CD4-positive, alpha-beta T cell treated with Interleukin-10 for 1 hour (primary cell): ENCODE measurements around the gene NKIRAS1.
"Not testable (repeated sequence)": the region's sequence is repeated elsewhere in the genome, so short reads cannot be mapped to it uniquely, and the experiment has no call there.

Experiments used
- DNase-seq: peaks from one replicate; pipeline ENCODE4 v3.0.0-alpha.2; 2020

The NKIRAS1 gene

GRCh38 chr3:23867400-23867799, 49.4 kb downstream of the NKIRAS1 start:
- no peak for DNase-seq

GRCh38 chr3:23865595-23866396, 51.0 kb downstream of the NKIRAS1 start:
- no peak for DNase-seq

DNA sequence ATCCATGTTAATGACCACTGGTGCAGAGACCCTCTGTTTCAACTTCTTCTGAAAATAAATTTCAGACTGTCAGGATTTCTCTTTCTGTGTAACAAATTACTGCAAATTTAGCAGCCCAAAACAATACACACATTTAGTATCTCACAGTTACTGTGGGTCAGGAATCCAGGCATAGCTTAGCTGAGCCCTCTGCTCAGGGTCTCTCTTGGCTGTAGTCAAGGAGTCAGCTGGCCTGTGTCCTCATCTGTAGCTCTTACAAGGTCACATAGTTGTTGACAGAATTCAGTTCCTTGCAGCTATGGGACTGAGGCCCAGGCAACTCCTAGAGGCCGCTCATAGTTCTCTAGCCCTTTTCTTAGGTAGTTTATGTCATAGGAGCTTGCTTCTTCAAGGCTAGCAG, 51.9 kb downstream of the NKIRAS1 start:
- DNase-seq: no peak

DNA sequence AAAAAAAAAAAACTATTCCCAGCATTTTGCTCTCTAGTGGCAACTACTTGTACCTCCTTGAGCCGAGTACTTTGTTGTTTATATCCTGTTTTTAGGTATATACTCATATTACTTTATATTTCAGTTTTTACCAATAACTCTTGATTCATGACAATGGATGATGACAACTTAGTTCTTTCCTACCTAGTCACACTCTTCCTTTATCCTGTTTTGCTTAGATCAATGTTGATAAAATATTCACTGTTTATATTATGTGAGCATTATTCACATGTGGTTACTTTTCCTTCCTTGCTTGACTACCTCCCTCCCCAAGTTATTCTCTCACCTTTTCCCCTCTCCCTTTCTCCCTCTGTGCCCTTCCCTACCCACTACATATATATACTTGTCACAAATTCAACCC, 53.7 kb downstream of the NKIRAS1 start:
- DNase-seq: no peak

DNA sequence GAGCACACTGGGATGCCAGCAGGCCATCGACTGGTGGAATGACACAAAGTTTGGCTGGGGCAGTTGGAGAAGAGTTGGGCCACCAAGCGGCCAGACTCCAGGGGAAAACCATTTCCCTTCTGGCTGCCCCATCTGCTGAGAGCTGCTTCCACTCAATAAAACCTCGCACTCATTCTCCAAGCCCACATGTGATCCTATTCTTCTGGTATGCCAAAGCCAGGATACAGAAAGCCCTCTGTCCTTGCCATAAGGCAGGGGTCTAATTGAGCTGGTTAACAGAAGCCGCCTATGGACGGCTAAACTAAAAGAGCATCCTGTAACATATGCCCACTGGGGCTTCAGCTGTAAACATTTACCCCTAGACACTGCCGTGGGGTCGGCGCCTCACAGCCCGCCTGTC, 55.1 kb downstream of the NKIRAS1 start:
- DNase-seq: no peak

GRCh38 chr3:23859839-23860382, 56.9 kb downstream of the NKIRAS1 start:
- no peak for DNase-seq

DNA sequence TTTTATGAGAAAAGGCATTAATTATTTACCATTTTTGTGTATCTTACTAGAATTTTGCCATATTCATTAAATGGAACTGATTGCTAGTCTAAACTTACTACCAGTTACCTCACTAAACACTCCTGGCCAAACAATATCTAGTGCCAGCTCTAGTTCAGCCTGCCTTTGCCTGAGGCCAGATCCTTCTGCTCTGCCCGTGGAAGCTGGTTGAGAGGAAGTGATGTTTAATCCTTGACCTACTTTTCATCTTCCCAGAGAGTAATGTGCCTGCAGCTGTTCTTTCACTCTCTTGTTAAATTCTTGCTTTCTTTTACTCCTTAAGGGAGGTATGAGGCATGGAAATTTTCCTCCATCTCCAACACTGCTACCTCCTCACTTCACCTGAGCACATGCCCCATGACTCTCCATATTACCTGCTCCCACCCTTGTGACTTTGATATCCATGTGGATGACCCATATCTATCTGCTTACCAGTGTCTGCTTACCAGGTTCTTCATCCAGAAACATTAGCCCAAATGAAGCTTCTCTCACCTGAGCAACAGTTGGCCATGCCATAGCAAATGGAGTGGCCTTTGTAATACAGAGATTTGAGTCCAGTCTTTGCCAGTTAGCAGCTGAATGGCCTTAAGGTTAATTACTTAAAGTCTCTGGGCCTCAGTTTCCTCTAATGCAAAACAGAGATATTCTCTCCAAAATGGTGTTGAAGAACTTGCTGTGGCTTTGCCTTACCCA, 57.6 kb downstream of the NKIRAS1 start:
- DNase-seq: no peak

GRCh38 chr3:23856286-23856685, 60.5 kb downstream of the NKIRAS1 start:
- no peak for DNase-seq

DNA sequence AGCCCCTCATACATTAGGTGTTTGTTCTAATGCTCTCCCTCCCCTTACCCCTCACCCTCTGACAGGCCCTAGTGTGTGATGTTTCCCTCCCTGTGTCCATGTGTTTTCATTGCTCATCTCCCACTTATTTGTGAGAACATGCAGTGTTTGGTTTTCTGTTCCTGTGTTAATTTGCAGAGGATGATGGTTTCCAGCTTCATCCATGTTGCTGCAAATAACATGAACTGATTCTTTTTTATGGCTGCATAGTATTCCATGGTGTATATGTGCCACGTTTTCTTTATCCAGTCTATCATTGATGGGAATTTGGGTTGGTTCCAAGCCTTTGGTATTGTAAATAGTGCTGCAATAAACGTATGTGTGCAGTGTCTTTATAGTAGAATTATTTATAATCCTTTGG, 67.3 kb downstream of the NKIRAS1 start:
- DNase-seq: not testable (repeated sequence)

DNA sequence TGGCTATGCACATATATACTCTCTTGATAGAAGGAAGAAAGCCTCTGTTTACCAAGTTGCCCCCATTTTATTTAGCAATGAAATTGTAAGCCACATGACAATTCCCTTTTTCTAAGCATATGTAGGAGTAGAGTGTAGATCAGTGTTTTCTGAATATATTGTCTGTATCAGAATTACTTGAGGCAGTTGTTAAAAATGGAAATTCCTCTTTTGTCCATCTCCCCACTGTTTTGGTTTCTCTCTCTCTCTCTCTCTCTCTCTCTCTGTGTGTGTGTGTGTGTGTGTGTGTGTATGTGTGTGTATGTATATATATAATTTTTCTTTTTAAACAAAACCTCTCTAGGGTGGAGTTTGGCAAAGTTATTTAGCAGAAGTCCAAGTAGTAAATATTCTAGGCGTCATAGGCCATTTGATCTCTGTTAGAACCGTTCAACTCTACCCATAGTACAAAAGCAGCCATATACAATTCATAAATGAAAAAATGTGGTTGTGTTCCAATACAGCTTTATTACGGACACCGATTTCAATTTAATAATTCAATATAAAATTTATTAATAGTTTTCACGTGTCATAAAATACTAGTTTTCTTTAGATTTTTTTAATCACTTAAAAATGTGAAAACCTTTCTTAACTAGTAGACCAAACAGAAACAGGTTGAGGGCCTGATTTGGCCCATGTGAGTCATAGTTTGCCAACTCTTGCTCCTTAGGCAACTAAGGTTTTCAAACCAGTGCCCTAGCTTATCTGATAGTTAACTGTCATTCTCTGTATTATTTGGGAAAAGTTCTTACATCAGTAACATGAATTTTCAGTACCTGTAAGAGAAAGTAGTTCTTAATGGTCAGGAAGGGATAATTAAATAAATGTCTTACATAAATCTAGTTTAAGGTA, 71.2 kb downstream of the NKIRAS1 start:
- no peak for DNase-seq

GRCh38 chr3:23843869-23844268, 72.9 kb downstream of the NKIRAS1 start:
- DNase-seq: no peak
